Stimulated activated CD4-positive, alpha-beta T cell treated with anti-CD3 and anti-CD28 coated beads, Interleukin-4, amount 100 ng/mL, for 4 hours (primary cell): ENCODE results near the gene SCN8A.

Experiments used
- DNase-seq, 2 experiments: peaks; one replicate each; pipeline ENCODE4 v3.0.0-alpha.2; 2020

SCN8A gene

GRCh38 chr12:51672334-51672733, 81.3 kb downstream of the SCN8A start:
- DNase-seq: no peak

- no peak for DNase-seq
Measured at GRCh38 chr12:51675071-51675803, 84.2 kb downstream of the SCN8A start.

- no peak for DNase-seq
Measured at GRCh38 chr12:51676875-51677274, 85.8 kb downstream of the SCN8A start.

DNA sequence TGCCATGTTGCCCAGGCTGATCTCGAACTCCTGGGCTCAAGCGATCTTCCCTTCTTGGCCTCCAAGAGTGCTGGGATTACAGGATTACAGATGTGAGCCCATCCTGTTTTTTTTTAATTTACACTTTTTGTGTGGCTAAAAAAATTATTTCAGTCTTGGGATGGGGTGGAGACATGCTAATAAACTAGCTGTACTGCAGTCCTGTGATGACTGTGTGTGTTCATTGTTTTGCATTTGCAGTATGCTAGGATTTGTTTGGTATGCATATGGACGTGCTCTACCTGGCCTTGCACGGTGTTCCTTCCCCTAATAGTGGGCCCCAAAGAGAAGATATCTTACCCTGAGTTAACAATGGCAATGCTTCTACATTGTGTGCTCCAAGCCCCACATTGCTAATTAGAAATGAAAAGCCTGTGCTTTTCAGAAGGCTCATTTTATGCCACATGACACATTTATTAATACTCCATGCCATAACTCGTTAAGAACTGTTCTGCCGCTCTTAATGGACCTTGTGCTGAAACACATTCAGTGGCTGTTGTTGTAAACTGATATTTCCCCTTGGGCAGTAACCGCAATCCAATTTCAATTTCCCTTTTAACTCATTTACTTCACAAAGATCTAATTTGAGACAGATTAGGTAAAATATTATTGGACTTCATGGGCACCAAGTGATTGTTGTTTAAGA, 86.4 kb downstream of the SCN8A start:
- no peak for DNase-seq

DNA sequence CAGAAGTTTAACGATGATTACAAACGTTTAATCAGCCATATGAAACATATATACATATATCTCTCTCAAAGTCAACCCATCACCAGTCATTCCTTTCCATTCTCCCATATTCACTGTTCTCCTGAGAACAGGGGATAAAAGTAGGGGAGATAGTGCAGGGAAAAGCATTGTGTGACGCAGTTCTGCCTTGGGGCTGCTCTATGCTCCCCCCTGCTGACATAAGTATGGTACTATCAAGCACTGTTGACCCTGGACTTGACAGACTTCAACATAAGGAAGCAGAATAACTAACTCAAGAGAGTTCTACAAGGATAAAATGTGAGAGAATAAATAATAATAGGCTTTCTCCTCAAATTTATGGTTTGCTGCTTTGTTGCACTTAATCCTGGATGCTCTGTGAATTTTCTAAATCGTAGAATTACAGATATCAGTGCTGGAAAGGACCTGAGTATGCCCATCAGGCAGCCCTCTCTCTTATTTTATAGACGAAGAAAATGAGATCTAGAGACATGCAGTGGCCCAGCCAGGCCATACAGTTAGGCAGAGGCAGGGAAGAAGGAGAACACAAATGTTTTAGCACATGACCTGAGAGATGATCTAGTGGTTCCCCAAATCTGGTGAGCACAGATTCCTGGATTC, 87.2 kb downstream of the SCN8A start:
- peak in 1 of 2 experiments; percentile 1 for DNase-seq

- no peak for DNase-seq
Measured at GRCh38 chr12:51682981-51683380, 91.9 kb downstream of the SCN8A start.

DNA sequence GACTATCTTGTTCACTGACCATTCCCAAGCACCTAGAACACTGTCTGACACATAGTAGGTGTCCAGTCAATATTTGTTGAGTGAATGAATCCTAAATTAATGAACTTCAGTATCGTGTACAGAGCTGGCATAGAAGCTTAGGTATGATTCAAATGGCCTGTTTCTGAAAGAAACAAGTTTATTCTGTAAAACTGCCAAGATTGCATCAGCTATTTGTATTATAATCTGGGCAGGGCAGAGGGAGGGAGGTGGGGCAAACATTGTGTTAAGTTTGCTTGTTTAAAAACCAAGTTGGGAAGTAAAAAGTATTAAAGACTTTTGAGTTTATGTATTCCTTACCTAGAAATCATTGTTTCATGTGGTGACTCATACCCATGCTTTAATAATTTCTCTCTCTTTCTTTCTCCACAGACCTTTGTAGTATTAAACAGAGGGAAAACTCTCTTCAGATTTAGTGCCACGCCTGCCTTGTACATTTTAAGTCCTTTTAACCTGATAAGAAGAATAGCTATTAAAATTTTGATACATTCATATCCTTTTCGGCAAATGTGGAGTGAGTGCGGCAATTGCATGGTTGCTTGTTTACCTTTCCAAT, 92.8 kb downstream of the SCN8A start:
- no peak for DNase-seq

DNA sequence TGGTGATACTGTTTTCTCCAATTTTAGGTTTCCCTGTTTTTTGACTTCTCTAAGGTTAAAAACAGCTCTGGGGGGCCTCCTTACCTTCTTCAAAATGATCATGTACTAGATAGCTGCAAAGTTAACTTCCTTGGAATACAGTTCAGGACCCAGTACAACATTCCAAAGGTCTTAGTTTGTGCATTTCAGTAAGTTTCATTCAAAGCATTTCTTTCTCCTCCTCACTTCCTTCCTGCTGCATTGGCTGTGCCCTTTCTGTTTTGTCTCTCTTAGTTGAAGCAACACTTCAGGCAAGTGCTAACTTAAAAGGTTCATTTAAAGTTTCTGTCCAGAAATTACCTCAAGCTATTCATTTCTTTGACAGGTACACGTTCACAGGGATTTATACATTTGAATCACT, 95.7 kb downstream of the SCN8A start:
- no peak for DNase-seq

GRCh38 chr12:51687177-51687576, 96.1 kb downstream of the SCN8A start:
- DNase-seq: no peak

DNA sequence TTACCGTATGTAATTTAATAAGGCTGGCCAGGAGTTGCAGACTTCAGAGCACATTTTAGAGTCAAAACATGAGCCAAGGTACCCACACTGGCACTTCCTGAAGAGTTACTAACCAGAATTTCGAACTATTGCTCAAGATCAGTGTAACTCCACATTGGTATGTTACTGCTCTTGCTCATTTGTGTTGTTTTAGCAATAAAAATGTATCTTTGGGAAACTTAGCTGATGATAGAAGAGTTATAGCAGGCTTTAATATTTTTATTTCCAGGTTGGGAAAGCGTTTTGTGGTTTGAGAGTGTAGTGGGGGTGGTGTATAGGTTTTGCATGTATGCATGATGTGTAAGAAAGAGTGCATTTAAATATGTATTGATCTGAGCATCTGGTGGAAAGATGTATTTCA, 96.6 kb downstream of the SCN8A start:
- DNase-seq: no peak

DNA sequence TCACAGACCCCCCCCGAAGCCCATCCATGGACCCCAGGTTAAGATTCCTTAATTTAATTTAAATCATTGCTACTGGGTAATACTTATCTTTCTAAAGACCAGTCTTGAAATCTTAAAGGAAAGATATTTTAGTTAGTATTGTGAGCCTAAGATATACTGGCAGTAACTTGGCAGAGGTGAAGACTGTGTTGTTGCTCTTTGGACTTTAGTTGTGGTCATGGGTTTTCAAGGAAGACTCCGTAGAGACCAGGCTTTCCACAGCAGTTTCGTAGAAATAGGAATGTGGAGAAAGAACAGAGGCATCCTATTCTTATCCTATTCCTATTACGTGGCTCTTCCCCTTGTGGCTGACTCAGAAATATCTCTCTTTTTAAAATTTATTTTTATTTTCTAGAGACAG, 99.0 kb downstream of the SCN8A start:
- no peak for DNase-seq

DNA sequence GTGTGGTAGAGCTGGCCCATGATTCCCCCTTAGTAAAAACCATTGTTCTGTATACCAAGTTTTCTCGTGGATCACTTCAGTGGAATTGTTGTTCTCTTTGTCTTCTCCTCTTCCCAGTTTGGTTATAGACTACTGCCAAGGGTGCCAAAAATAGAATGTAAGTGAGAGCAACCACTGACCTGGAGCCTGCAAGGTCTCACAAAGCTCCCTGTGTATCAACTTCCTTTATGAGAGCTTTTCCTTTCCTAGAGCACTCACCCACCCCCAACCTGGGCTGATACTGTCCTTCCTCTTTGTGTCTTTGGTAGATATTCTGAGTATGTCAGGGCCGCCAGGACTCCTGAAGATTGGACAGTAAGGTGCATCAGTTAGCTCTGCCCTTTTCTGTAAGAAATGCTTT, 101.0 kb downstream of the SCN8A start:
- DNase-seq: no peak

GRCh38 chr12:51693569-51693968, 102.5 kb downstream of the SCN8A start:
- DNase-seq: no peak

- no peak for DNase-seq
Measured at GRCh38 chr12:51694146-51694545, 103.1 kb downstream of the SCN8A start.

GRCh38 chr12:51695241-51696010, 104.4 kb downstream of the SCN8A start:
- DNase-seq: no peak

GRCh38 chr12:51699219-51699618, 108.2 kb downstream of the SCN8A start:
- DNase-seq: no peak

DNA sequence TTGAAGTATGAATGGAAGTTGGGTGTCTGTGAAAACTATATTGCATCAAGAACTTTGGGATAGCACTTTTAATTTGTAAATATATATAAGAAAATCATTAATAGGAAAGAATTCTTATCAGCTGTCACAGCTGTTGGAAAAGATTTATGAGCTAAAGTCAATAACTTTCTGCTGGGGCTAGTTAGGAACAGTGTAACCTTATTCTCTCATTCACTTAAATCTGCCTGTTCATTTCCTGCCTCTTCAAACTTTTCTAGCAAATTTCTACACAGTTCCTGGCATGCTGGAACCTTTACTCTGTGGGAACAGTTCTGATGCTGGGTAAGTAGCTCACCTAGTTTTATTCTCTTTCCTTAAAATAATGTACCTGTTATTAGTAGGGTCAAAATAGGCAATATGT, 109.9 kb downstream of the SCN8A start:
- no peak for DNase-seq

DNA sequence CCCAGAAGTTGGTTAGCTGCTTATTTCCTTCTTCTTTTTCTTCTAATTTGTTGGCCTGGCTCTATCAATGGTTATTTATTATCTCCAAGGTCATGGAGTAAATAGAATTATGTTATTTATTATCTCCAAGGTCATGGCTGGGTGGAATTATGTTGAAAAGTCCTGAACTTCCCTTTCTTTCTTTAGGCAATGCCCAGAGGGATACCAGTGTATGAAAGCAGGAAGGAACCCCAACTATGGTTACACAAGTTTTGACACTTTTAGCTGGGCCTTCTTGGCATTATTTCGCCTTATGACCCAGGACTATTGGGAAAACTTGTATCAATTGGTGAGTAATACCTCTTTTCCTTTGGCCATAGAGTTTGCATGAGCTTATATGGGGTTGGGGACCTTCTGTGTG, 111.6 kb downstream of the SCN8A start:
- no peak for DNase-seq

GRCh38 chr12:51705450-51705849, 114.4 kb downstream of the SCN8A start:
- no peak for DNase-seq

GRCh38 chr12:51706206-51706605, 115.2 kb downstream of the SCN8A start:
- no peak for DNase-seq

DNA sequence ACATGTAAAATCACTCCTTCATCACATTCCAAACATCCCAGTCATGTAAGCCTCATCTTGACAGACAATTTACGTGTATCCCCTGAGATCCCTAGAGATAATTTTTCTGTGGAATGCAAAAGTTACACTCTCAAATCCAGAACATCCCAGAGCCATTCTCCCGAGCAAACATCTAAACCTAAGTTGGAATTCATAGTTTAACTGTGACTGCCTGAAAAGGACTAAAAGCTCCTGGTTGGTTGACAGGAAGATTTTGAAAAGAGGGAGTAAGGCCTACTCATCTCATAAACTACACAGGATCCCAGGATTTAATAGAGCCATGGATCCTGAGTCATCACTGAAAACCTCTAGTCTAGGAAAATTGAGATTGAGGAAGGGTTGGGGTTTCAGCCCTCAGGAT, 123.6 kb downstream of the SCN8A start:
- no peak for DNase-seq

DNA sequence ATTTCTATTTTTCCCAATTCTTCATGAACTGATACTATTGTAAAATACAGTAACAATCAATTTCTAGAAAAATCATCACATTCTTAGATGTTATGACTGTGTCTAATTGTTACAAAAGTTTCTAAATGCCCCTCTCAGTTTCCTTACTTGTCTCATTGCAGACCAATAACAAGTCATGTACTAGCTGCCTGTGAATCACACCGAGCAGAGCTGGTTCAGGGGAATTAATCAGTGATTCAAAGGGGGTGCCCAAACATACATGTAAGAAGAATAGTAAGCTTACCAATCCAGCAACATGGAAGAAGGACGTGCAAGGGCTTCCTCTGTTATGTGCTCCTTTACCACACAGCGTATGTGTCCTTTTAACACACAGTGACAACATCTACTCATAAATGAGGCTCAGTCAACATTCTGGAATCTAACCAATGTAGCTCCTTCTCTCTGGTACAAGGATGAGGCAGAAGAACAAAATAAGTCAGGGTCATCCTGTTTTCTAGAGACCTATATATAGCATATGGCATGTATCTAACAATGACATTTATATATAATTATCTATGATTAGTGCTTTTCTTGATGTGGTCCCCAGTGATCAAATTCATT, 126.4 kb downstream of the SCN8A start:
- no peak for DNase-seq
